Uterus (tissue), 4 donors: Measurements from ENCODE around the gene KRTAP4-2. TPM values are rescaled to one million over a fixed set of nuclear protein-coding genes. Genes with fewer than 3 reads are reported as not detected.

Experiments used
- DNase-seq, 2 donors: peaks; one replicate each; pipeline ENCODE4 v3.0.0-alpha.2; 2019 to 2020
- H3K27ac ChIP-seq, 2 donors: fragments of 200-600 bp; sonication (generic); 1 replicate in 1 of 2; 2 replicates in 1 of 2; pipeline ENCODE4 v1.5.1; 2016 to 2018
- H3K27me3 ChIP-seq, 2 donors: fragments of 200-600 bp; sonication (generic); one replicate each; pipeline ENCODE4 v1.5.1; 2018 to 2019; ENCODE audit warnings: control low read depth in 1 of 2
- H3K36me3 ChIP-seq, 2 donors: fragments of 200-600 bp; sonication (generic); one replicate each; pipeline ENCODE4 v1.5.1; 2019; ENCODE audit warnings: control low read depth in 1 of 2
- H3K4me1 ChIP-seq, 2 donors: fragments of 200-600 bp; sonication (generic); one replicate each; pipeline ENCODE4 v1.5.1; 2018 to 2019; ENCODE audit warnings: control low read depth in 1 of 2
- H3K4me3 ChIP-seq, 2 donors: fragments of 200-600 bp; sonication (generic); 1 replicate in 1 of 2; 2 replicates in 1 of 2; pipeline ENCODE4 v1.5.1; 2018 to 2019; ENCODE audit warnings: mild to moderate bottlenecking in 1 of 2
- H3K9me3 ChIP-seq, 2 donors: fragments of 200-600 bp; sonication (generic); one replicate each; pipeline ENCODE4 v1.5.1; 2019; ENCODE audit warnings: control low read depth in 1 of 2
- POLR2A ChIP-seq, 2 donors: fragments of 450-650 bp; IDR thresholded peaks; one replicate each; pipeline ENCODE4 v1.6.1; 2016; ENCODE audit warnings: antibody characterized with exemption in 2 of 2, mild to moderate bottlenecking in 1 of 2, moderate library complexity in 1 of 2
- intact Hi-C: fragments of 100-400 bp; cut with DNase I; formaldehyde crosslinking; loops from one replicate; pipeline ENCODE4 v1.15.1; 2023; ENCODE audit warnings: low total_unique reads
- small RNA-seq: library from RNA; depleted of rRNA; stranded (forward); fragments of <200 nt; gene quantifications from one replicate; pipeline ENCODE3, GENCODE V24; 2016
- total RNA-seq, 4 donors: library from RNA; depleted of rRNA in 3 of 4; stranded (reverse); fragments of >200 nt in 3 of 4; gene quantifications; one replicate each; pipeline versions ENCODE4 v1.1.0 to v1.2.4, GENCODE V29; 2014 to 2023
- TF ChIP-seq, protein P1 (sequence below), 4 experiments: fragments of 200-600 bp in 2 of 4; fragments of 450-650 bp in 2 of 4; sonication (generic) in 2 of 4; IDR thresholded peaks; one replicate each; pipeline ENCODE4 v1.5.1; 2016 to 2019; ENCODE audit warnings: antibody characterized with exemption in 4 of 4, mild to moderate bottlenecking in 2 of 4, moderate library complexity in 1 of 4
- donor health status: DM: yes; HTN: yes; CAD: no.

The KRTAP4-2 gene
- total RNA-seq, 4 donors from 2014 or later = not detected

GRCh38 chr17:41133880-41134735 is 43.9 kb downstream of the KRTAP4-2 start:
- Histone ChIP-seq H3K9me3 (no peaks in the 10 kb centered on the region), H3K36me3 (no peaks in the 10 kb centered on the region), H3K27ac (no peak overlapping the region), H3K4me1 (no peaks in the 10 kb centered on the region), H3K4me3 (no peak overlapping the region), H3K27me3 (no peaks in the 10 kb centered on the region)
- TF ChIP-seq POLR2A (IDR thresholded peaks at IDR 0.05) = no peak
- TF ChIP-seq, protein P1, sequence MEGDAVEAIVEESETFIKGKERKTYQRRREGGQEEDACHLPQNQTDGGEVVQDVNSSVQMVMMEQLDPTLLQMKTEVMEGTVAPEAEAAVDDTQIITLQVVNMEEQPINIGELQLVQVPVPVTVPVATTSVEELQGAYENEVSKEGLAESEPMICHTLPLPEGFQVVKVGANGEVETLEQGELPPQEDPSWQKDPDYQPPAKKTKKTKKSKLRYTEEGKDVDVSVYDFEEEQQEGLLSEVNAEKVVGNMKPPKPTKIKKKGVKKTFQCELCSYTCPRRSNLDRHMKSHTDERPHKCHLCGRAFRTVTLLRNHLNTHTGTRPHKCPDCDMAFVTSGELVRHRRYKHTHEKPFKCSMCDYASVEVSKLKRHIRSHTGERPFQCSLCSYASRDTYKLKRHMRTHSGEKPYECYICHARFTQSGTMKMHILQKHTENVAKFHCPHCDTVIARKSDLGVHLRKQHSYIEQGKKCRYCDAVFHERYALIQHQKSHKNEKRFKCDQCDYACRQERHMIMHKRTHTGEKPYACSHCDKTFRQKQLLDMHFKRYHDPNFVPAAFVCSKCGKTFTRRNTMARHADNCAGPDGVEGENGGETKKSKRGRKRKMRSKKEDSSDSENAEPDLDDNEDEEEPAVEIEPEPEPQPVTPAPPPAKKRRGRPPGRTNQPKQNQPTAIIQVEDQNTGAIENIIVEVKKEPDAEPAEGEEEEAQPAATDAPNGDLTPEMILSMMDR (IDR thresholded peaks at IDR 0.05) = no peak
- DNase-seq = no peak
- intact Hi-C loops = no loop called here

GRCh38 chr17:41131979-41132378 is 46.0 kb downstream of the KRTAP4-2 start:
- no peaks in the 10 kb centered on the region for H3K4me1 ChIP-seq
- H3K36me3 ChIP-seq = no peaks in the 10 kb centered on the region
- no peaks in the 10 kb centered on the region for H3K9me3 ChIP-seq
- intact Hi-C loops = no loop called here
- no peaks in the 10 kb centered on the region for H3K27me3 ChIP-seq
- TF ChIP-seq, protein P1 (IDR thresholded peaks at IDR 0.05) = no peak
- no peak for TF ChIP-seq POLR2A (IDR thresholded peaks at IDR 0.05)
- no peak for DNase-seq
- H3K27ac ChIP-seq = no peak overlapping the region
- H3K4me3 ChIP-seq = no peak overlapping the region

Small RNA genes lying within 50 kb of the gene (small RNA-seq; reads per million reads assigned to genes)
- gene KRTAP4-17P = not detected

Other genes with a start within 250 kb of the KRTAP4-2 start
- 1 to 10 TPM in 1 of 4 donors, under 1 TPM in 1, not detected in 2; 0.79 to 3.1 TPM for gene KRT23, start 240.6 kb downstream of the KRTAP4-2 start, total RNA-seq
- not detected for gene KRT39, start 211.3 kb downstream of the KRTAP4-2 start, total RNA-seq
- under 1 TPM in 1 of 4 donors, not detected in 3; 0.21 TPM for gene KRT40, start 193.9 kb downstream of the KRTAP4-2 start, total RNA-seq
- gene KRTAP3-3, start 184.1 kb downstream of the KRTAP4-2 start, total RNA-seq = not detected
- gene KRTAP3-2, start 178.3 kb downstream of the KRTAP4-2 start, total RNA-seq = not detected
- not detected for gene KRTAP3-1, start 169.1 kb downstream of the KRTAP4-2 start, total RNA-seq
- not detected for gene KRTAP1-5, start 151.0 kb downstream of the KRTAP4-2 start, total RNA-seq
- not detected for gene KRTAP1-4, start 148.0 kb downstream of the KRTAP4-2 start, total RNA-seq
- not detected for gene KRTAP1-3, start 143.3 kb downstream of the KRTAP4-2 start, total RNA-seq
- gene KRTAP1-1, start 136.8 kb downstream of the KRTAP4-2 start, total RNA-seq = not detected
- not detected for gene KRTAP2-1, start 130.9 kb downstream of the KRTAP4-2 start, total RNA-seq
- gene KRTAP2-2, start 123.0 kb downstream of the KRTAP4-2 start, total RNA-seq = not detected
- gene KRTAP2-3, start 118.1 kb downstream of the KRTAP4-2 start, total RNA-seq = not detected
- gene KRTAP2-4, start 112.3 kb downstream of the KRTAP4-2 start, total RNA-seq = not detected
- not detected for gene KRTAP4-7, start 94.1 kb downstream of the KRTAP4-2 start, total RNA-seq
- not detected for gene KRTAP4-8, start 80.1 kb downstream of the KRTAP4-2 start, total RNA-seq
- gene KRTAP4-16, start 76.0 kb downstream of the KRTAP4-2 start, total RNA-seq = not detected
- not detected for gene KRTAP4-9, start 72.8 kb downstream of the KRTAP4-2 start, total RNA-seq
- gene KRTAP4-11, start 59.8 kb downstream of the KRTAP4-2 start, total RNA-seq = not detected
- gene KRTAP4-12, start 54.0 kb downstream of the KRTAP4-2 start, total RNA-seq = not detected
- not detected for gene KRTAP4-6, start 37.7 kb downstream of the KRTAP4-2 start, total RNA-seq
- not detected for gene KRTAP4-5, start 28.4 kb downstream of the KRTAP4-2 start, total RNA-seq
- gene KRTAP4-4, start 17.5 kb downstream of the KRTAP4-2 start, total RNA-seq = not detected
- gene KRTAP4-3, start 10.0 kb downstream of the KRTAP4-2 start, total RNA-seq = not detected
- gene KRTAP4-1, start 6.7 kb upstream of the KRTAP4-2 start, total RNA-seq = not detected
- not detected for gene KRTAP9-1, start 11.7 kb upstream of the KRTAP4-2 start, total RNA-seq
- gene KRTAP9-2, start 48.4 kb upstream of the KRTAP4-2 start, total RNA-seq = not detected
- gene KRTAP9-3, start 54.2 kb upstream of the KRTAP4-2 start, total RNA-seq = not detected
- gene KRTAP9-8, start 59.8 kb upstream of the KRTAP4-2 start, total RNA-seq = not detected
- not detected for gene KRTAP9-4, start 71.5 kb upstream of the KRTAP4-2 start, total RNA-seq
- not detected for gene KRTAP9-9, start 77.2 kb upstream of the KRTAP4-2 start, total RNA-seq
- not detected for gene KRTAP9-6, start 87.2 kb upstream of the KRTAP4-2 start, total RNA-seq
- gene KRTAP9-7, start 97.5 kb upstream of the KRTAP4-2 start, total RNA-seq = not detected
- not detected for gene KRTAP29-1, start 124.6 kb upstream of the KRTAP4-2 start, total RNA-seq
- gene KRTAP16-1, start 131.1 kb upstream of the KRTAP4-2 start, total RNA-seq = not detected
- not detected for gene KRTAP17-1, start 137.5 kb upstream of the KRTAP4-2 start, total RNA-seq
- not detected for gene KRT33A, start 172.6 kb upstream of the KRTAP4-2 start, total RNA-seq
- not detected for gene KRT33B, start 191.6 kb upstream of the KRTAP4-2 start, total RNA-seq
- under 1 TPM in 1 of 4 donors, not detected in 3; 0.28 TPM for gene KRT34, start 204.1 kb upstream of the KRTAP4-2 start, total RNA-seq
- not detected for gene KRT31, start 219.4 kb upstream of the KRTAP4-2 start, total RNA-seq
- not detected for gene KRT37, start 246.4 kb upstream of the KRTAP4-2 start, total RNA-seq